Activated CD4-positive, alpha-beta T cell treated with anti-CD3 and anti-CD28 coated beads, Interleukin-2, Interleukin-6, amounts not matched to agents 100 ng/mL and 50 ng/mL, durations not matched to agents 16 hours and 8 hours (primary cell): Measurements from ENCODE around the gene ITIH1.
A peak's percentile ranks its signal among the peaks of the same experiment; 100 is the strongest.

Experiments used
- DNase-seq: peaks from one replicate; pipeline ENCODE4 v3.0.0-alpha.2; 2020

ITIH1 gene

DNA sequence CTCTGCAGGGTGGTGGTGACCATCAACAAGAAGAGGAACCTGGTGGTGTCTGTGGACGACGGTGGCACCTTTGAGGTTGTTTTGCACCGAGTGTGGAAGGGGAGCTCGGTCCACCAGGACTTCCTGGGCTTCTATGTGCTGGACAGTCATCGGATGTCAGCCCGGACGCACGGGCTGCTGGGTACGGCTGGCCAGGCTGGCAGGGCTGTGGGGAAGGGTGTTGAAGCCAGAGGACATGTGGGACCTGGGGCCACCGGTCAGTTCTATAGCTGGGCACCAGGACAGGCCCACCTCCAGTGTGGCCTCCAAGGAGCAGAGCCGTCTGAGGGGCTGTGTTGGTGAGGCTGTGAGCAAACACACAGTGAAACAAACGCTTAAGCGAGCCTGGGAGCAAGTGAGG lies 13.3 kb downstream of the ITIH1 start:
- DNase-seq: no peak

DNA sequence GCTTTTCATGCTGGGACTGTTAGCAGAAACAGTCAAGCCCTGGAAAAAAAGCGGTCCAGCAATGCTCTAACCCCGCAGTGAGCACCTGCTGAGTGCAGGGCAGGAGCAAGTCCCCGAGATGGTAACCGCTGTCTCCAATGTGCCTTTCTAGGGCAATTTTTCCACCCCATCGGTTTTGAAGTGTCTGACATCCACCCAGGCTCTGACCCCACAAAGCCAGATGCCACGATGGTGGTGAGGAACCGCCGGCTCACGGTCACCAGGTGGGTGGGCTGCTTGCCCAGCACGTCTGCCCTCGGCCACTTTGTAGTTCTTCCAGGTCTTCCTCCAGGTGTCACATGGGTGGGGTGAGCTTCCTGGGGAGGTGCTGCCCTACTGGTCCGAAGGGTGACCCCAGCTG lies 14.0 kb downstream of the ITIH1 start:
- no peak for DNase-seq

DNA sequence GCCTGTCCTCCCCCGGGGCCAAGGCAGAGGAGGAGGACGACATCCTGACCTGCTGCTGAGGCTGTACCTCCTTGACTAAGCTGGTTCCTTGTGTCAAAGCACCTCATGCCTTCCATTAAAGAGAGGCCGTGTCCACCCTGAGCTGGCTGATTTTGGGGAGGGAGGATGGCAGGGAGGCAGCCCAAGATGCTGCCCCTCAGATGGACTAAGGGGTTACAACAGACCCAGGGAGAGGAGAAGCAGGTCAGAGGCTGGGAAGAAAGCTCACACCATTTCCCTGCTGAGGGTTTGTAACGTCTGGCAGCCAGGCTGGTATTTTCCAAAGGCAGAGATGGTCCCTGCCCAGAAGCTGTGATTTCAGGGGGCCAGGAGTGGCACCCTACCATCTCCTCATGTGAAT lies 14.5 kb downstream of the ITIH1 start:
- DNase-seq: no peak

DNA sequence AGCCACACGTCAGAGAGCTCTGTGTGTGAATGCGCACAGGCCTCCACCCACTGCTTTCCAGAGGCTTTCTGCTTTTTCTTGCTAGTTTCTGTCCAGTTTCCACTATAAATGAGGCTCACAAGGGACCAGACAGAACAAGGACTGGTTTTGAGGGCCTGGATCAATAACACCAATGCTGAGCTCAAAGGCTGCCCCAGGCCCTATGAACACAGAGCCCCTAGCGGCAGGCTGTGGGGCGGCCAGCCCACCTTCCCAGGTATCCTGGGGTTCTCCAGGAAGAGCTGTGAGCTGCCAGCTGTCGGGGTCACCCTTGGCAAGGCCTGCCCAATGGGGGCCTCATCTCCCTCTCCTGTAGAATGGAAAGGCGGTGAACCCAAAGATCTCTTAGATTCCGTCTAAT lies 15.0 kb downstream of the ITIH1 start:
- DNase-seq: no peak

DNA sequence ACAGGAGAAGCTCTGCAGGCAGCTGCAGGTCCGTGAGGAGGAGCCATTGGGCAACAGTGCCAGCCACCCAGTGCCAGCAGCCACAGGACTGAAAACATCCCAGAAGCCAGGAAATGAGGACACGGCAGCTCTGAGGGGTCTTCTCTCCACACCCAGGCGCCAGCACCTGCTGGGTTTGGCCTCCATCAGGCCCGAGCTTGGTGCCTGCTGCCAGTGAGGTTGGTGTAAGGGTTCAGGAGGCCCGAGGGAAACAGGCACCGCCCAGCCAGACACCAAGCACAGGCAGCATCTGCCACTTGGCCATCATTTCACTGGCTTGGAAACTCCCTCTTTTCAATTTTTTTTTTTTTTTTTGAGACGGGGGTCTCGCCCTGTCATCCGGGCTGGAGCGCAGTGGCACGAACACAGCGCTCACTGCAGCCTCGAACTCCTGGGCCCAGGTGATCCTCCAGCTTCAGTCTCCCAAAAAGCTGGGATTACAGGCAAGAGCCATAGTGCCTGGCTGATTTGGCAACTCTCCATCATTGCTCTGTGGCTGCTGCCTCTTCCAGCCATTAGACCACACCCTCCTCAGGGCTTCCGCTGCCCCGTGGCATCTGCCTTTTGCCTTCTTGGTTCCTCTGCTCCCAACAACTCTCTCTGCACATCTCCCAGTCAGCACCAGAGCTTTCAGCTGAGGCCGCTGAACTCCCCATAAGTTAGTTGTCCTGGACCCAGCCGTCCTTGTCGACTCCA lies 15.7 kb downstream of the ITIH1 start:
- DNase-seq: no peak

DNA sequence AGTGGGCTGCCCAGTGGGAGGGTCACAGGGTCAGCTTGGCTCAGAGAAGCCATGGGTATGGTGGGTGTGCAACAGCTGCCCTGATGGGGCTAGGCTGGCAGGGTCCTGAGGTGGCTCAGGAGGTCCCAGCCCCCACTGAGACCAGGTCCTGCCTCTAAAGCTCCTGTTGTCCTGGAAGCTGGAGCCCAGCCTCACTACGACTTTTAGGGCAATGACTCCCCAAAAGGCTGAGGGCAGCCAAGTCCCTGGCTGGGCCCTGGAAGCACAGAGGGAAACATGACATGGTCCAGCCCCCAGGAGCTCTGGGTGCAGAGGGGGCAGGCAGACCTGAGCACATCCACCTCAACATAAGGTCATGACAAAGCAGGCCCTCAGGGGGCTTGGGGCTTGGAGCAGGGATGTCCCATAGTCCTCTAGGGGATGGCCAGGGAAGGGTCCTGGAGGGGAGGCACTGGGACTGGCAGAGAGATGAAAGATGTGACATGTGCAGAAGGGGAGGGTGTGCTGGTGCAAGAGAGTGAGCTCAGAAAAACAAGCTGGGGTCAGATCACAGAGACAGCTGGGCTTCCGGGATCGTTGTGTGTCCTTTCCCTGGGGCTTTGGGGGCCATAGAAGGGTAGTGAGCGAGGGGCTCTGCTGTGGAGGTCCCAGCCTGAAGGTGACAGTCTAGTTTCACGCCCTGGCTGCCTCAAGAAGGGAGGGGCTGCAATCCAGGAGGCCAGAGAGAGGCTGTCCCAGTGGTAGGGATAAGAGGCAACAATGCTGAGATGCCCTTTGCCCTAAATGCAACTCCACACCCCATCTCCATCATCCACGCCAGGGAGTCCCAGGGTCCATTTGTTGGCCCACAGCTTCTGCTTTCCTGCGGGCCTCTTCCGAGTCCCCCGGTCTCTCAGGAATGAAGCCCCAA lies 16.6 kb downstream of the ITIH1 start:
- DNase-seq: no peak

DNA sequence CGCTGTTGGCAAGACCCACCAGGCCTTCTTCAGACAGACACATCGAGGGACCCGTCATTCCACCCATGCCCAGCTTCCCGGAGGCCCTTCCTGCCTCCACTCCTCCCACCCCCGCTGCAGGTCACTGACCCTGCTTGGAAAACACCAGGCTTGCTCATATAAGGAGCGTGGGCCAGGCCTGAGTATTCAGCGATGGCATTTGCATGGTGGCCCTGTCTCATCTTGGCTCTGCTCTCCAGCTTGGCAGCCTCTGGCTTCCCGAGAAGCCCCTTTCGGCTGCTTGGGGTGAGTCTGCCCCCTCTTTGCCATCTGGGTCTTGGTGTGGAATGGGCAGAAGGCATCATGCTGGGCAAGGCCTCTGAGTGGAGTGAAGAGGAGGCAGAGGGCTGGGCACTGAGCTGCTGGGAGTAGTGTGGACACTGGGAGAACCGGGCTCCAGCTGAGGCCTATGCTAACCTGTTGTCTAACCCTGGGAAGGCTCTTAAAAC lies 17.3 kb downstream of the ITIH1 start, which contains the start of gene ITIH3:
Gene ITIH3 (plus strand): TSS at position 185 of the 488 bp plus-strand sequence. CDS start 8 bp downstream, at position 193.
- no peak for DNase-seq

DNA sequence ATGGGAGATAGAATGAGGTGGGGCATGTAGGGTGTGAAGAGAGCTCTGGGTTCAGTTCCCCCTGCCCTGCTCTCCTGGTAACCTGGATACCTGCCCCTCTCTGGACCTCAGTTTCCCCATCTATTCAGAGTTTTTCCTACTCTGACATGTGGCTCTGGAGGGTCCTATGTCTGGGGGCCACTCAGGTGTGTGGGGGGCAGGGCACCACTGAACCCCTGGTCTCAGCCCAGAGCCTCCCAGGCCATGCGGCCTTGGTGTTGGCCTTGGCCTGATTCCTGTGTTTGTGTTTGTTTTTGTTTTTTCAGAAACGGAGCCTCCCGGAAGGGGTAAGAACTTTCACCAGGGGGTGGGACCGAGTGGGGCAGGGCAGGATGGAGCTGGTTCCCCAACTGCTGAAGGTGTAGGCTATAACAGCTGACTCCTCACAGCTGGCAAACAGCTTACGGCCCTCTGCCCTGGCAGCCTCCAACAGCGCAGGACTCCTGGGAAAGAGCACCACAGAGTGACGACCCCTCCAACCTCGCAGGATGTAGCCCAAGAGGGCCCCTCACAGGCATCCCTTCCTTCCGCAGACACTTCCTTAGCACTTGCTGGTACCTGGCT lies 18.0 kb downstream of the ITIH1 start:
- no peak for DNase-seq

DNA sequence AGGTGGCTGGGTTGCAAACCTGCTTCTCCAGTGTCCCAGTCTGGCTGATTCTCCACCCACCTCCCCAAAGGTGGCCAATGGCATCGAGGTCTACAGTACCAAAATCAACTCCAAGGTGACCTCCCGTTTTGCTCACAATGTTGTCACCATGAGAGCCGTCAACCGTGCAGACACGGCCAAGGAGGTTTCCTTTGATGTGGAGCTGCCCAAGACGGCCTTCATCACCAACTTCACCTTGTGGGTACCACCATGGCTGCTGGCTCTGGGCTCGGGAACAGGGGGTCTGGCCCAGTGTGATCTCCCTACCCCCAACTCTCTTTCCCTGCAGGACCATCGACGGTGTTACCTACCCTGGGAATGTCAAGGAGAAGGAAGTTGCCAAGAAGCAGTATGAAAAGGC lies 19.0 kb downstream of the ITIH1 start:
- DNase-seq: no peak

DNA sequence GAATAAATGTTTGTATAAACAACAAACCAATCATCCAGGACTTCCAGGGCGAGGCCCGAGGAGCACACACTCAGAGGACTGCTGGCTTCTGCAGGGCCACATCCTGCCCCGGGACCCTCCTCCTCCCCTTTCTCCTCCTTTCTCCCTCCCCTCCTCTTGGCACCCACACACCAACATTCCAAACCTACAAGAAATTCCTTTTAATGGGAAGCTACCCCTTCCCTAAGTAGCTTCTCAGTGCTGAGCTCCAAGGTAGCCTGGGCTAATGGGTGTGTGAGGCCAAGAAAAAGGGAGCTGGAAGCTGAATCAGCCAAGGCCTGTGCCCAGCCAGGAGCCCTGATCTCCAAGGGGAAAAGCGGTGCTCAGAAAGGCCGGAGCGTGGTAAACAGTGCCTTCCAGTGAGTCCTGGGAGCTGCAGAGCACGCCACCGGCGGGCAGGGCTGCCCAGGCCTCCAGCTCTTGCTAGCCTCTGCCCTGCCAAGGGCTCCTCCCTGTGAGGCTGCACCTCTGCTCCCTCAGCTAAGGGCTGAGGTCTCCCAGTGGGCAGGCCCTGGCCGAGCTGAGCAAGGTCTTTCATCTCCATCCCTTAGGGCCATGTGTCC lies 21.1 kb downstream of the ITIH1 start:
- no peak for DNase-seq

DNA sequence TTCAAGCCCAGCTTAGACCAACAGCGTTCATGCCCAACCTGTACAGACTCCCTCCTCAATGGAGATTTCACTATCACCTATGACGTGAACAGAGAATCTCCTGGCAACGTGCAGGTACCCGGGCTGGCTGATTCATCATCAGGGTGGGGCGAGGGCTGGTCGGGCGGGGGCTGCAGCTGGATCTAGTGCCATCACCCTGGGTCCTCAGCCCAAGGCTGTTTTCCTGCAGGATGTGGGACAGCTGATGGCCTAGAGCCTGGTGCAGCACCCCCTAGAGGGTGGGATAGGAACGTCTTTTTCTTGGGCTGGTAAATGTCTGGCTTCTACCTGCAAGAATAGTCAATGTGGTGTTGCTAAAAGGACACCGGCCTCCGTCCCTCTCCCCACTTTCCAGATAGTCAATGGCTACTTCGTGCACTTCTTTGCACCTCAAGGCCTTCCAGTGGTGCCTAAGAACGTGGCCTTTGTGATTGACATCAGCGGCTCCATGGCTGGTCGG lies 21.6 kb downstream of the ITIH1 start:
- DNase-seq: peak; percentile 41

DNA sequence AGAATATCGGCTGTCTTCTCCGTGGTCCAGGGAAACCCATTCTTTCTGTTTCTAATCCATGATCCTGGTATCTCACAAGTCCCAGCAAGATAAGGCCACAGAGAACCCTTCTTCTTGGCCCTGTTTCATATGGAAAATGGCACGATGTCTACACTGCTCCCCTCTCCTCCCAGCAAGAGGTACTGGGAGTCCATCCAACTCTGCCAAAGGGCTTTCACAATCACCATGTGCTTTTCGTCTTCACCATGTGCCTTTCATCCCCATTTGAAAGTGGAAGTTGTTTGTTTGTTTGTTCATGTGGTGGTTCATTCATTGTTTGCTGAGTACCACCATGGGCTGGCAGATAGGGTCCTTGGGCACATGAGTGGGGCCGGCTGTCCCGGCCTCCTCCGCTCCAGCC lies 22.7 kb downstream of the ITIH1 start:
- DNase-seq: no peak

DNA sequence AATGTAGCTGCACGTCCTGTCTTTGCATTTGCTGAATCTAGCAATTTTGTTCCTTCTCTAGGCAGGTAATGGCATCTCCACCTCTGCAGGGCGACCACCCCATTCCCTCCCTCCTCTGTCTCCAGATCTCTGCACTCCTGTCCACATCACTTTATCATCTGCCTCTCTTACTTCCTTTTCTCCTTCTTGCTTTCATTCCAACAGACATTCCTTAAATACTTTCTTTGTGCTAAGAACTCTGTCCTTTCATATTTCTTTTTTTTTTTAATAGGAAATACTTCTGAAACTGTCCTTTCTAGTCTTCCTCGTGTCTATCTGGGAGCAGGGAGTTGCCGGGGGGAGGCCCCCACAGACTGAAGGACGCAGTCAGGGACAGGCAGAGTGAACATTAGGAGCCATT lies 24.4 kb downstream of the ITIH1 start:
- no peak for DNase-seq

DNA sequence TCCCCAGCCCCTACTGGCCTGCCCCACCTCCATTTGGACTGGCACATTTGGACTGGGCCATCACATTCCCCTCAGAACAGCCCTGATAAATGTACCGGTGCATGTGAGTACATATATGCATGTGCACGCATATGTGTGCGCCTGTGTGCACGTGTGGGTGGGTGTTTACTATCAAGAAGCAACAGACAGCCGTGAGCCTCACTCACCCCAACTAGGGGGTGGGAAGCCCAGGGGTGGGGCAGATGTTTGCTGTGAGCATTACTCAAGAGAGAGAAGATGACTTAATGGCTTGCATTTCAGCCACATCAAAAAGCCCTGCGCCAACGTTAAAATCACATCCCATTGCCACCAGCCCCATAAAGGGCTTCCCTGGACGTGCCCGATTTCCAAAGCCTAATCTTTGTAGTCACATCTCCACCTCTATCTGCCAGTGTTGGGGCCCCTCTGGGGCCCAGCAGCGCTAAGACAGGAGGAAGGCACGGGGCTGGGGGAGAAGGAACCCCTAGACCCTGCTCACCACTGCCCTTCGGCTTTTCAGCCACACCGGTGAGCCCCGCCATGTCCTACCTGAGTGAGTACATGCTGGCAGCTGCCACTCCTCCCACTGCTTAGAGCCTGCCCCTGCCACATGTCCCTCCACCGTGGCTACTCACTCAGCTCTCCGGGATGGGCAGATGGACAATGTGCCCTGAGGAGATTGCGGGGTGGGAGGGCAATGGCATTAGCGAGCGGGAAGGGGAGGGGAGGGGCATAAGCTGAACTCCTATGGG lies 28.1 kb downstream of the ITIH1 start:
- DNase-seq: no peak

DNA sequence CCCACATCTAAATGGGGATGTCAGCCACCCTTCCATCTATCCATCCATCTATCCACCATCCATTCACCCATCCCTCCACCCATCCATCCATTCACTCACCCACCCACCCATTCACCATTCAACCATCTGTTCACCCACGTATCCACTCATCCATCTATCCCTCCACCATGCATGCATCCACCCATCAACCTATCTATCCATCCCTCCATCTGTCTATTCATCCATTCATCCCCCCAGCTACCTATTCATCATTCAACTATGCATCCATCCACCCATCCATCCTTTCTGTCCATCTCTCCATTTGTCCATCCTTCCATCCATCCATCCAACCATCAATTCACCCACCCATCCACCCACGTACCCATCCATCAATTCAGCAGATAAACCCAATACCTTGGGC lies 31.8 kb downstream of the ITIH1 start:
- no peak for DNase-seq

DNA sequence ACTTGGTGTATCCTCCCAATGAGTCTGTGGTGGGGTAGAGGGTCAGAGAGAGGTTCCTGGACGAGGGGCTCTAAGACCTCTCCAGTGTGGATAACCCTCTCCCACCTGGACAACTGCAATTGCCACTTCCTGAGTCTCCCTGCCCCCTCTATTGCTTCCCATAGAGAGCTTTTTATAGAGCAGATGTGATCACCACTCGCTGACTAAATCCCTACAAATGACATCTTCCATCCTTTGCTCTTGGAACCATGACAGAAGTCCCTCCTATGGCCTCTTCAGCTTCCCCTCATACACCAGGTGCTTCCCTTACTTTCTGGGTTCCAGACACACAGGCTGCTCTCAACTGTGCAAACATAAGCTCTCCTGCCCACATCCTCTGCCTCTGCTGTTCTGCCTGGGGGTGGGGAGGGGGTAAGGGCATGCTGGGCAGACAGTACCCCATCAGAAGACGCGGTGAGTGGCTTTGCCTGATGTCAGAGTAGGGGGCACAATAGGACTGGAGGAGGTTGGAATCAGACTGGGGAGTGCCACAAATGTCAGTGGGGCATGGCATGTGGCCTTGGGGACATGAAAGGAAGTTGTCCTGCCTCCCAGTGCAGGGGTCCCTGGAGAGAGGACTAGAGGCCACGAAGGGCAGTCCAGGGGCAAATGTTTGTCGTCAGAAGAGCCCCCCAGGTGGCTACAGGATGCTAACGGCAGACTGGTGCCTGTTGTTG lies 32.4 kb downstream of the ITIH1 start:
- DNase-seq: no peak

DNA sequence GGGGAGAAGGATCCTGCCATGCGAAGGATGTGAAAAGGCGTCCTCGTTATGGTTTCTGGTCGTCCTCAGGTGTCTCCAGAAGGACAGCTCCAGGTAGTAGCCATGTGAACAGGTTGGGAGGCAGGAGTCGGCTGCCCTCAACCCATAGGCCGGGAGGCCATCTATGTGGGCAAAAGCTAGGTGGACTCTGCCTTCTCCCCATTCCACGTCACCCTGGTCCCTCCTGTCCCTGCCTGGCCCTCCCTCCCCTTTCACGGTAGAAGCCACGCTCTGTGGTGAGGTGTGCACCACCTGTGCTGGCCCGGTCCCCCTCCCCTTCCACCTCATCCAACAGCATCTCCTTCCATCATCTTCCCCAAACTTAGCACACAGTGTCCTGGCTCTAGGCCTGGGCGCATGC lies 33.5 kb downstream of the ITIH1 start:
- no peak for DNase-seq

DNA sequence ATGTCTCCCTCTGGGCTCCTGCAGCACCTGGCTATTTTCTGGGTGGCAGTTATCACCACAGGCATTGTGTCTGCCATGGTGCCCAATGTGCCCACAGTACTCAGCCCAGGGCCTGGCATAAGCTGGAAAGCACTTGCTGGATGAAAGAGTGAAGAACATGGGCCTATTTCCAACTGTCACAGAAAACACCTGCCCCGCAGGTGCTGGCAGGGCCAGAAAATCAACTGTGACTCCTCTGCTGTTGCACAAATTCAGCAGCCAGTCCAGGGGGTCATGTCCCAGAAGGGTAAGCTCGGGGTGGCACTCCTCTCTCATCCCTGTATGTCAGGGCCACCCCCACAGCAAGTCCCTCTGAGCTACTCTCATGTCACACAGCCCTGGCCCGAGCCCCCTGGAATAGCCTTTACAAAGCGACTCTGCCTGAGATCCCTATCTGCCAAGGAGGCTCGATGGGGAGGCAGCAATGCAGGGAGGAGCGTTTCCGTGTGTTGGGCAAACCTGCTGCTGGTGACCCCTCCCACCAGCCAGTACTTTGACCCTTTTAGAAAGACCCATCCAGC lies 34.1 kb downstream of the ITIH1 start:
- DNase-seq: no peak

DNA sequence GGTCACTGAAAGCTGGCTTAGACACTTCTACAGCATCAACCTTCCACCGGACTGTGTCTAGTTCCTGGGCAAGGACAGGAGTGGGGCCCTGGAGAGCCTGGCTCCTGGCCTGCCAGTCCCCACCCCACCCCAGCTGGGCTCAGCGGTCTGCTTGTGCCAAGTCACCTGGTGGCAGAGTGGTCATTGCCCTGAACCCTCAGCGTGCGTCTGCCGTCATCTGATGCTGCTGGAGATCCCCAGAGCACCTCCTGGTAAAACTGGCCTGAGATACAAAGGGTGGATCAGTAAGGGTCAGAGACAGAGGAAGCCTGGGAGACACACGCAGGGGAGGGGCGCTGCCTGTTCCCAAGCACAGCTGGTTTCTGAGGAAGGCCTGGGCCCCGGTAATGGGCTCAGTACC lies 36.4 kb downstream of the ITIH1 start:
- no peak for DNase-seq

DNA sequence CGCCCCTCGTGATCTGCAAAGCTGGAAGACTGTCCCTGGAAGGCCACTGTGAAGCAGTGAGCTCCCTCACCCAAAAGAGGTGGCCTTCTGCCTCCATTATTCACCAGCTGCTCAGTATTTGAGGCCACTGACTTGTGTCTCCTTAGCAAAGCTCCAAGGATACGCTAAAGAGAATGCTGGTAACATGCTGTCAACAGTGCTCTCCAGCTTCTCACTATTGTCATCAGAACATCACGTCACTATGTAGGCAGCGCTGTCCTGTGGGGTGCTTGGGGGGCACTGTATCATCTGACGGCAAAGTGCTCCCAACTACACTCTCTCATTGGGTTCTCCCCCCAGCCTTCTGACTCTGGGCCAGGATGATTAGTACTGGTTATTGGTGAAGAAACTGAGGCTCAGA lies 38.8 kb downstream of the ITIH1 start:
- DNase-seq: no peak

DNA sequence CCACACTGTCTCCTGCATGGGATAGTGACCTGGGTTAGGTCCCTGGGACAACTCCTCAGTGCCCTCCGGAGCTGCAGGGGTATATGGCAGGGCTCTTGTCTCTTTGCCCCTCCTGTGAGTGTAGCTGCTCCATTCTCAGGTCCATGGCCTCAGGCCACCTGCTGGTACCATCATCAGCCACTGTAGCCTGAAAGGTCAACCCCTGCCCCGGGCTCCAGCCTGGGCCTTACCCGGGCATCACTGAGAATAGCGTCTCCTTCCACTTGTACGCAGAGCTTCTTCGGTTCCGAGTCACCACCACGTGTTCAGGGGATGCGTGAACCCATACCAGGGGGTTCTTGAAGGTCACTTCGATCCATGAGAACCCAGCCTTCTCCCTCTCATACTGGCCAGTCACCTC lies 39.3 kb downstream of the ITIH1 start:
- DNase-seq: no peak
